Measurements from ENCODE around the gene ANTXR1.
A peak's percentile ranks its signal among the peaks of the same experiment; 100 is the strongest.
"Not testable (repeated sequence)": the region's sequence is repeated elsewhere in the genome, so short reads cannot be mapped to it uniquely, and the experiment has no call there.

Gene ANTXR1

DNA sequence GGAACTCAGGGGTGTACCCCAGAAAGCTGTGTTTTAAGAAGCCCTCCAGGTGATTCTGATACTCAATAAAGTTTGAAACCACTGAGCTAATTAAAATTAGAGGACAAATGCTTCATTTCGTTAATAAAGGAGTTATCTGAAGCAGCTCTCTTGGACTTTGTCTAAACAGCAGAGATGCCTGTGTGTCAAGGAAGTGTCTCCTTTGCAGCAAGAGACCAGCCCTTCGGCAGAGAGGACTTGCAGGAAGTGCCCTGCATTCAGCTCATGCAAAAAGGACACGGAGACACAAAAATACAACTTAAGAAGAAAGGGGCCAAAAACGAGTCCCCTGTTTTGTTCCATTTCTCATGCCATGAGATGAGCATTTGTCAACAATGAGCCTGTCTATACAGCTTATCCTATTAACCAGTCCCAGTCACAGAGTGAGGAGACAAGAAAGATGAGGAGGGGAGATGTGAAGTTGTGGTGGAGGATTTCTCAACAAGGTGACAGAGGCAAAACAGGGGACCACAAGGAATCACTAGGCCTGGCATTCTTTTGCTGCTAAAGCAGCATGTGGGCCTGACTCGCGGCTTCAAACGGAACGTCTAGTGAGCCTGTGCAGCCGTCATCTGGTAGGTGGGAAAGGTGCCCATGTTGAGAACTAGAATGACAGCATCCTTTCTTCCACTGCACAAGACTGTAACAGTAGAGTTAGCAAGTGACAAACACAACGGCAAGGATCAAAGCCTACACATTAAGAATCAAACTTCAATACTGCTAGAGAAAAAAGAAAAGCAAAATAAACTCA lies 152.3 kb downstream of the ANTXR1 start:
- DNase-seq (ENCODE audit: low spot score) = no peak

DNA sequence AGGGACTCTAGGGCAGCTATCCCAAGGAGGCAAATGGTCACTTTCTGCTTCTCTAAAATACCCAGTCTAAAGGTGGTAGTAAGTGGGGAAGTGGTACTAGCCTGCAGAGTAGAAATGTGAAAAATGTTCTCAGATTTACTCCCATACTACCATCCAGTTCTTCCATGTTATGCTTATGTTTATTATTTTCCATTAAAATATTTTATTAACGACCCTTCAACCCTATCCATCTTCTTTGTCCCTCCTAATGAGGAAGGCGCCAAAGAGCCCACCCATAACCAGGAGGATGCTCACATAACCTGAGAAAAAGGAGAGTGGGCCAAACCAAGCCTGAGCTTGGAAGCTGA lies 153.5 kb downstream of the ANTXR1 start:
- DNase-seq (ENCODE audit: low spot score) = no peak

DNA sequence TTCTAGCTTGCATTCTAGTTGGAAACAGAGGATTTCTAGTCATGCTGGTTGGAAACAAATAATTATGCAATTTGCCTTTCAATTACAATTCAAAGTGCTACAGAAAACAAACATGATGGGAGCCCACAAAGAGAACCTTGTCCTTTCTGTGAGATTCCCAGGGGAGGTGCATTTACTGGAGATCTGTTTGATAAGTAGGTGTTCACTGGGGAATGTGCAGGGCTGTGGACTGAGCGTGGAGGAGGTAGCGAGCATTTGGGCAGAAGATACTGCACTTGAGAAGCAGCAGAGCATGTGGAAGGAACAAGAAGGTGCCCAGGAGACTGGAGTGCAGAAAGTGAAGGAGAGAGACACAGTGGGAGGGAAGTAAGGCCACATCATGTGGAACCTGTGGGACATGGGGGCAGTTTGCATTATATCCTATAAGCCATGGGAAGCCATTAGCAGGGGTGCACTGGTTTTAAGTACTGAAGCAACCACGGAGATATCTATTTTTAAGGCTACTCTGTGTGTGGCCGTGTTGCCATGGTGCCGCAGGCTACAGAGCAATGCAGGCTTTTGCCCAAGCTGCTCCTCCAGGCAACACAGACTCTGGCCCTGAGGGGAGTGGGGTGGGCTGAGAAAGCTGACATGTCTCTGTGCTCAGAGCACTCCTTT lies 154.0 kb downstream of the ANTXR1 start:
- no peak for DNase-seq (ENCODE audit: low spot score)

DNA sequence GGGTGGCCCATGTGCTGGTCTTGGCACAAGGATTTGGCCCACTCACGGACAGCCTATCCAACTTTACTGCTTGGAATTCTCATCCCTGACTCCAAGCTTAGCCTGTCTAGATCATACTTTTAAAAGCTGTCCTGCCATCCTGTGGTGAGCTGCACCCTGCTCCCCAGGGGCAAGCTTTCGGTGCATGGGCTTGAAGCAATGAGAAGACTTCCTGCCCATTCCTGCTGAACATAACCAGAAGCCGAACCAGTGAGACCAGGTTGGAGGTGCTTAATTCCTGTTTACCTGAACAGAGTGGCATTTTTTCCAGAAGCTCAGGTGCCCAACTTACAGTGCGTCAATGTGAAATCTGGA lies 154.5 kb downstream of the ANTXR1 start:
- no peak for DNase-seq (ENCODE audit: low spot score)

DNA sequence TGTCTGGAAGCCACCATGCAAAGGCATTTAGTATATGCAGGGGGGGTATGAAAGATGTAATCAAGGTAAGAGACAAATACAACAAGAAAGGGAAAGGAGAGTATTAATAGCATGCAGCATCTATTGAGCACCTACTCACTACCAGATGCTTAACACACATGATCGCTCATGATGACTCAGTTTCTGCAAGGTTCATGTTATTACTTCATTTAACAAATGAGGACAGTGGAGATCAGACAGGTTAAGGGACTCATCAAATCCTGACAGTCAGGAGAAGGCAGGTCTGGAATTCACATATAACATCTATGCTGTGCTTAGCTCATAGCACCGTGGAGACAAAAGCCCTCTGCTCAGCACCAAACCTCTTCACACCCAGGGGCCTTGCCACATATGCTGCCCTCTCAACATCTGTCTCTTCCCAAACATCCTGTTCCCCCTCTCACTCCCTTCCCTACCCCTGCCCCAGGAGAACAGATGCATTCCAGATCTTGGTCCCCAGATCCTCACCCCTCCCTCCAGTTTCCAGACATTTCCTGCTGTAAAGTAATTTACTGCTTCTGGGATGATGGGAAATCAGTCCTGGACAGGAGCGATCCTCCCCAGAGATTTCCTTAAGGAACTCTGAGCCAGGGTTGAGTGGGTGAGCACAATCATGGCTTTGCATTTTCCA lies 155.3 kb downstream of the ANTXR1 start:
- DNase-seq (ENCODE audit: low spot score) = no peak

DNA sequence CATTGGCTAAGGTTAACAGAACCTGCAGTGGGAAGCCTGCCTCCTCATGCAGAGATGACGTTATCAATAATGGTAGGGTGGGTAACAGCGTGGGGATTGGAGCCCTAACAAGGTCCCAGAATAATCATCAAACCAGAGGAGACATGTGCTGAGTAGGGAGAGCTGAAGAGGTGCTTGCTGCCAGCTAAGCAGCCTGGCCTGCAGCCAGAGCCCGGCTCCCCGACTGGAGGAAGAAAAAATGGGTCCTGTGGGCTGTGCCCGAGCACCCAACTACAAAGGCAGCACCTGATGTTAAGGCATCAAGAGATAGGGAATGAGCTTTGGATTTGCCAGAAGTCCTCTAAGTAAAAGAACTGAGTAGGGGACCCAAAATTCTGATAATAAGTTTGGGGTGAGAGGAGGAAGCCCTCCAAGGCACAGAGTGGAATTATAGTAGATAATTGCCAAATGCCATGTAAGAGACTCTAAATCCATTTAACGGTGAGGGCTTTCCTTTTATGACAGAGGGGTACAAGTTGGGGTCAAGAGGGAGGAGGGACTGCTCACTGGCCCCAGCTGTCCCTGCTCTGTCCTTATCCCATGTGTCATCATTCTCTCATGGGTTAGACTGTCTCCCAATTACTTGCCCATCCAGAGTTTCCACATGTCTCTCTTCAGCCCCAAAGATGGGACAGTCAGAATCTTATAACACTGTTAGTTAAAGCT lies 156.1 kb downstream of the ANTXR1 start:
- DNase-seq (ENCODE audit: low spot score) = no peak

DNA sequence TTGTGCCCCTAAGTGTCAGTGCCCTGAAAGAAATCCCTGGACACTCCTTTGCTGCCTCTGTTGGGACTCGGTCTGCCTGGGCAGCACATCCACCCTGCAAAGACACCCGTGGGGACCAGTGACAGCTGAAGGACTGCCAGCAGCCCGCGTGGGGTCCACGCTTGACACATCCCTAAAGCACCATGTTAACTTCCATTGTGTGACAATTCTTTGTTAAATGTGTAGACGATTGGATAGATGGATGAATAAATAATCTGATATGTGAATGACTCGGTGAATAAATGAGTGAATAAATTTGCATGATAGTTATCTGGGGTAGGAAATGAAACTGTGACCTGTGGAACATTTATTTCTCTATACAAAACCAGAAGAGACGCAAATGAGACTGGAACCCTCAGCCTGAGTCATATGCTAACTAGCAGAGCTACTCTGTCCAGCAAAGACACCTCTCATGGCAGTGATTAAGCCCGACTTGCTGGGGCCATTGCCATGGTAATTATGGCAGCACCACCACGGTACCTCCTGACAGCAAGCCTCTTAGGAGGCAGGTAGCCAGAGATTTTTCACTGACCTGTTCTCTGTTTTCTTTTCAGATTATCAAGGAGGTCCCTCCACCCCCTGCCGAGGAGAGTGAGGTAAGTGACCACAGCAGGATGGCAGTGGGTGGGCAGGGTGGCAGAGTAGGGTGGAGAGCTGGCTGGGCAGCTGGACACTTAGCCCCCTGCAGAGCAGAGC lies 156.8 kb downstream of the ANTXR1 start:
- DNase-seq (ENCODE audit: low spot score) = no peak

DNA sequence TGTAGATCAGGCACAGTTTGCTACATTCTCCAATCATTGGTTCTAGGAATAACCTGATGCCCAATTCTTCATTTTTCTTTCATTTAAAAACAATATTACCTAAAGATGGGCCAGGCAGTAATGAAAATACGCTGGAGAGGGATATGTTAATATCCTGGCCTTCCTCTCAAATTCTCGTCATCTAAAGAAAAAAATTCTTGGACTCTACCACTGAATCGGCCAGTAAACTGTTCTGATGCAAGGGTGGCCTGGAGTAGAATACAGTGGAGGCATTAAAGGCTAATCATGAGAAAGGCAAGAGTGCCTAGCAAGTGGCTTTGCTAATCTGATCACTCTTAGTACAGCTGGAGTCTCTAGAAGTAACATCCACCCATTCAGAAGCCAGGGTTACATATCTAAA lies 157.7 kb downstream of the ANTXR1 start:
- DNase-seq (ENCODE audit: low spot score) = no peak

DNA sequence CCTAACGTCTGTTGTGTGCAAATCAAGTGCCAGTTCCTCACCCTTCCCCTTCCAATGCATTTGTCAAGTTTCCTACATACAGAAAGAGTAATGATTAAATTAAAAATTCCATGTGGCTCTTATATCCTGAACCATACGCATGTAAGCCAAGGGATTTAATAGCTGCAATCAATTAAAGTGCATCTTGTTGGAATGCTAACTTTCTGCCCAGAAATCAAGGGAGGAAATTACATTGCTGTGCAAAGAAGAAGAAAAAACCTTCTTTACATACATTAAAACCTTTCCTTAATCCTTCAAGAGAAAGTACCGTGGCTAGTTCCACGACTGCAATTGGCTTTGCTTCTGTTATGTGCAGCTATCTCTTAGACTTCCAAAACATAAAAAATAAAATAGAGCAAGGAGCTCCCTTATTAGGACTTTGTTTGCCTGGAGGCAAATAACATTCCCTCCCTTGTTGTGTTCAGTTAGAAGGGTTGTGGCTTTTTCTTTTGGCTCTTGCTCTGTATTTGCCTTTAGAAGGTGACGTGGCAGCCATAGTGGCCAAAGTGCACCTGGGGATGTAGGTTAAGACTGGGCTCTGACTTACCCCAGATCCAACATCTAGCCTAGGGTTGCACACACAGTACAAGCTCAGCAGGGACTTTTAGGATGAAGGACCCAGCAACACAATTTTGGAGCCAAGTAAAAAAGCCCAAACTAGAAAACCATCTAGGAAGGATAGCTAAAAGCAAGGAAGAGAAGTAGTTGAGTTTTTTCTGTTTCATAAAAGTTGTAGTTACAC lies 158.3 kb downstream of the ANTXR1 start:
- no peak for DNase-seq (ENCODE audit: low spot score)

DNA sequence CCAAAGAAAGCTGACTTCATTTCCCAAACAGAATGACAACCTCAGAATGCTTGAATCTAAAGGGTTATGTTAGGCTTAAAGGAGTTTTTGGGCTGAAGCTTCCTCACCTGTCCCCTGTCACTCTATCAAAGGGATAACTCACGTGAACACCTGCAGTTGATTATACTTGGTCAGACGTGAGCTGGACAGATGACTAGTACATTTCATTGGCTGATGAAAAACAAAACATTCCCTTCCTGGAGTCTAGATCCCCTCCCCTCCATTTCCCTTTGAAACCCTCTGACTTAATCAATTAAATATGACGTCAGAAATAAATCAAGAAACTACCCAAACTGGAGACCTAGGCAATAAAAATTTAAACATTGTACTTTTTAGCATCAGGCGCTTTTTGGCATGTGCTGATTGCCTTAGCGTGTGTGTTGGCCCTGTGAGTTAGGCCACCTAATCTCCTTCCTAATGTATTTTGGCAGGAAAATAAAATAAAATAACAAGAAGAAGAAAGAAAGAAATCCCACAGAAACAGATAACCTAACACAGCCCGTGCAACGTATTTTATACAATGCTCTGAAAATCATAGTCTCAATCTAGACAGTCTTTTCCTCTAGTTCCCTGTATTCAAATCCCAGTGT lies 159.0 kb downstream of the ANTXR1 start:
- no peak for DNase-seq (ENCODE audit: low spot score)

DNA sequence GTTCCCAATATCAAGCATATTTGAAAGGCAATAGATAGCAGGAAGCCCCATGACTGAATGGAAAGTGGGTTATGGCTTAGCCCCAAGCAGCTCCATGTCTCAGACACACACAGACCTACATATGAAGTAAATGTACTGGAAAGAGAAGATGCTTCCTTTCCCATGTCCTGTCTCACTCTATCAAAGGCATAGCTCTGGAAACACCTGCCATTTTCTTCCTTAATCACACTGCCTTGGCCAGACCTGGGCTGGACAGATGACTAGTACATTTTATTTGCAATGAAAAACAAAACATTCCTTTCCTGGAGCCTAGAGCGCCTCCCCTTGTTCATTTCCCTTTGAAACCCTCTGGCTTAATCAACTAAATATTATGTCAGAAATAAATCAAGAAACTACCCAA lies 160.7 kb downstream of the ANTXR1 start:
- no peak for DNase-seq (ENCODE audit: low spot score)

DNA sequence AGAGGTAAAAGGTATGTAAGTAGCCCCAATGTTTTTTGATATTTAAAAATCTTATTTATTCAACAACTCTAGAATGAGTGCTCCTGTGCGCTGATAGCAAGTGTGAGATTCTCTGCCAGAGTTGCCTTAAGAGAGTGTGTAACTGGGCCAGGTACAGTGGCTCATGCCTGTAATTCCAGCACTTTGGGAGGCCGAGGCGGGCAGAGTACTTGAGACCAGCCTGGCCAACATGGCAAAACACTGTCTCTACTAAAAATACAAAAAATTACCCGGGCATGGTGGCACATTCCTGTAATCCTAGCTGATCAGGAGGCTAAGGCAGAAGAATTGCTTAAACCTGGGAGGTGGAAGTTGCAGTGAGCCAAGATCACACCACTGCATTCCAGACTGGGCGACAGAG lies 161.2 kb downstream of the ANTXR1 start:
- not testable (repeated sequence) for DNase-seq (ENCODE audit: low spot score)

DNA sequence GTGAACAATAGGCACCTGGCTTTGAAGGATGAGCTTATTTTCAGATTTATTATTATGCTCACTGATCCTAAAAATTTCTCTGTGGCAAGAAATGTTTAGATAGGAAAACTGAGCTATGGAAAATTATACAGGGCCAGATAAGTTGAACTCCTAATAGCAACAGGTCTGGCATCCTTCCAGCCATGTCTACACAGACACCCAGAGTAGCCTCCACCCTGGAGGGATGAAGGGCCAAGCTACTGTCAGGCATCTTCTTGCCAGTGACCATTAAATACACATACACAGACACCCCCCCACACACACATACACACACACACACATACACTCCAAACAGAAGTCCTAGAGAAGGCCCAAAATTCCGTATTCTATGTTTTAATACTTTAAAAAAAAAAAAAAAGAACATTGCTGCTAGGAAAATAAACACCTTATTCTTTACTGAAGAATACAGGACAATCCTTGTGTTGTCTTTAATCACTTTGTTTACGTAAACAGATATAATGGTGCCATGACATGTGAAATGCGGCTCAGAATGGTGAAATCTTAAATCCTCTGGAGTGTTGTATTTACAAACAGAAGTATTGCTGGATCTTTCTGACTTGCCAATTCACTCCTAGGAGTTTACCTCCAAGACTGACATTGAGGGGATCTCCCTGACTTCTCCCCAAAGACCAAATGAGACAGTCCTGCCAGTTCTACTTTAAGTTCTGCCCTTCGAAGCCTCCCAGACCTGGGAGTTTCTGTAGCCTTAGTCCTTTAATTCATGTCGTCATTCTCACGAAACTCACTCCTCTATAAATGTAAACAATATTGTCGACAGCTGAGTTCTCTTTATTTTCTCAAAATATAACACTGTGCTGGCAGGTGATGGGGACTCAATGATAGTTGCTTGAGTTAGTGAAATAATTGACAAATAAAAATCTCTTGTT lies 163.1 kb downstream of the ANTXR1 start:
- DNase-seq (ENCODE audit: low spot score) = no peak

DNA sequence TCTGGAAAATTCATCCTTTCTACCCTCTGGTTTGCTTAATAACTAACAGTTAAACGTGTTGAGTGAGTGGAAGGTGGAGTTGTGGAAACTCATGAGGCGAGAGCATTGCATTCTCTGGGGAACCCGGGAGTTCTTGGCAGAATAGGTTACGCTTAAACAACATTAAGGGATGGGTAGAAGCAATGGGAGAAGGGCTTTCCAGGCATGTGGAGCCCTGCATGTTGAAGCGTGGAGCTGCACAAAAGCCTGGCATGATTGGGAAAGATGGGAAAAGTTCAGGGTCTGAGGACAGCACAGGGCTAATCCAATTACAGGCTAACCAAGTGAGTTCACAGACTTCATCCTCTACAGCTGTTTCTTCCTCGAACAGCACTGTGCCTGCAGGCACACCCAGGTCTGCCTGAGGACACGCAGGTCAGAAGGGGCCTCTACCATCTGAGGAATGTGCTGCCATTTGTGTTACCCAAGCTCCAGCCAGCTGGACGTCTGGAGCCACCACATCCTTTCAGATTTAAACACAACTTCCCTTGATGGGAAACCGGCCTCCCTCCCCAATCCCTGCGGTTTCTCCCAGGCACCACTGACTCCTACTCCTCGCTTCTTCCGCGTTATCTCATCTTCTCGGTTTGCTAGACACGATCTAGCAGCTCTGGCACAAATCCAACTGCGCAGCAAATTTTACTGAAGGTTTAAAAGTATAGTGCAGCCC lies 164.2 kb downstream of the ANTXR1 start:
- DNase-seq (ENCODE audit: low spot score) = no peak

DNA sequence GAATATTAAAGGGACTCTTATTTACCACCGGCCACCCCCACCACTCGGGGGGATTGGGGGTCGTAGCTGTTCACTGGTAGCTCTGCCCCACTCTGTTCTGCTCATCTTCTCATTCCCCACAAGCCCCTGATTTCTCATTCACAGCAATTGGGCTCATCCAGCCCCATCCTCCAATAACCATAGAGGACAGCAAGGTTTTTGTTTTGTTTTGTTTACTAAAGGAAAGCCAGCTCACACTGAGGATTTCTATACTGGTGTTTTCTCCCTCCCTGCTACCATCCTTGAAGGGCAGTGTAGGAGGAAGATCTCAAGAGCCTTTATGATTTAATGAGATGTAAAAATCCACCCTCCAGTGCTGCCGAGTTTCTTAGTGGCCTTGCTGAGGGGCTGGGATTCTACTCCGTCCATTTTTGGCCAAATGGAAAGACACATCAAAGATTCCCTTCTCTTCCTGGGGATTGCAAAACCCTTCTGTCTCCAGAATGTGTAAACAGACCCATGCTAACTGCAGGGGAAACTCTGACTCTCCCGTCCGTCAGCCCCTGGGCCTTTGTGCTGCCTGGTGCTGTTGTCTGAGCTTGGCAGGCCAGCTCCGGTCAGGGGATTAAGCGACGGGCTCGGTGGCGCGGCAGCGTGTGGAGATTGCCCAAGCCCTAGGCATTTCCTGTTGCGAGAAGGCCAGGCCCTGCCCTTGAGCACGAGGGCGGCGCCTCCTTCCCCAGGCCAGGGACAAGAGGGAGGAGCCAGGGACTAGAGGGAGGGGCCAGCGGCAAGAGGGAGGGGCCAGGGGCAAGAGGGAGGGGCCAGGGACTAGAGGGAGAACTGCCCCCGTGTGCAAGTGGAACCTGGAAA lies 165.0 kb downstream of the ANTXR1 start:
- peak; percentile 48 for DNase-seq (ENCODE audit: low spot score)

DNA sequence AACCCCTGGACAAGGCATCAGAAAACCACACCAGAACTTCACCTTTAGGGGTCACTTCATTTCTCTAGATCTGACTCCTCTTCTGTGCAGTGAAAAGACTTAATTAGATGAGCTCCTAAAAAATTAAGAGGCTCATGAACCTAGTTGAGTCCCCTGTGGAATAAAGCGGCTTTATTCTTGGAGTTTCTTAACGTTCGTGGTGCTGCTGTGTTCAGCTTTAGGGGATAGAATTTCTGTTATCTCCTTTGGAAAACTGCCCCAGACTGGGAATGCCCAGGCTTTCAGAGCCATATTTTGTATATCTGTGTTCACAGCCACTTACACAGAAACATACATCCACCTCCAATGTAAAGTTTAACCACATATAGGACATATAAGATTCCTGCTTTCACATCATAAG lies 165.8 kb downstream of the ANTXR1 start:
- no peak for DNase-seq (ENCODE audit: low spot score)

DNA sequence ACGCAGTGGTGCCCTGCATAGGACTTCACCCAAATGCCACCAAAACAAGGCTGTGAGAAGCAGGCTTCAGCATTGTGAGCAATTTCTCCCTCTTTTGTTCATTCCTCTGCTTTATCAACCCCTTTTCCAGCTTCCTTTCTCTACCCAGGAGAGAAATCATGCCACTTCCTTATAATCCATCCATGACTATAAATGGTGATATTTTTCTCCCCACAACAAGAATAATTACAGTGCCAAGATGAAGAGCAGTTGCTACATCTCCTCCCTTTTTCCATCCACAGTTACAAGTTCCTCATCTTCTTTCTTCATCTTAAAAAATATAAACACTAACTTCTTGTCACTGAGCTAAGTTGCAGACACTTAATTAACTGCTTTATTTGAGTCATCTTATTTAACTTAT lies 167.2 kb downstream of the ANTXR1 start:
- DNase-seq (ENCODE audit: low spot score) = no peak

DNA sequence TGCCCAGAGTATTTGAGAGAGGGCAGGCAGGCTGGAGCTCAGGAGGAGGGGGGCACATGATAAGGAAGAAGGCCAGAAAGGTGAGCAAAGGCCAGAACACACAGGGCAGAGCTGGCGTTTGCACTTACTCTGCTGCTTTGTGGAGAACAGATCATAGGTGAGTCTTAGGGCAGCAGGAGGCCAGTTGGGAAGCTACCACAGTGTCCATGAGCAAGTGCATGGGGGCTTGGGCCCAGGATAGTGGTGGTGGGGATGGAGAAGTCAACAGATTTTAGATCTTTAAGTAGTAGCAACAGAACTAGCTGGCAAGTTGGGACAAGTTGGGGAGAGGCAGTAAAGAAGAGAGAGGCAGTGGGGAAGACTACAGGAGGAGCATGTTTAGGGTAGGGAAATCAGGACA lies 168.0 kb downstream of the ANTXR1 start:
- no peak for DNase-seq (ENCODE audit: low spot score)
